ENCODE results near the gene ICAM4.
A peak's percentile ranks its signal among the peaks of the same experiment; 100 is the strongest.

ICAM4 gene

GRCh38 chr19:10305139-10305806 is 18.5 kb downstream of the ICAM4 start:
- Histone ChIP-seq H3K36me3 (ENCODE audit: insufficient read depth, low read length) (peaks cover 3% of the 10 kb centered on the region), H3K4me3 (ENCODE audit: low read length) (no peak overlapping the region), H3K27me3 (ENCODE audit: insufficient read depth, low read length) (no peaks in the 10 kb centered on the region), H3K9me3 (ENCODE audit: low read length) (no peaks in the 10 kb centered on the region), H3K4me1 (ENCODE audit: insufficient read depth, low read length) (no peaks in the 10 kb centered on the region), H2AFZ (ENCODE audit: low read depth, low read length) (no peak overlapping the region)

- H3K4me3 ChIP-seq (ENCODE audit: low read length), result no peak overlapping the region
- no peaks in the 10 kb centered on the region for H3K27me3 ChIP-seq (ENCODE audit: insufficient read depth, low read length)
- H3K4me1 ChIP-seq (ENCODE audit: insufficient read depth, low read length), result no peaks in the 10 kb centered on the region
Observed at GRCh38 chr19:10306327-10306726, 19.6 kb downstream of the ICAM4 start.

GRCh38 chr19:10309423-10309822 is 22.7 kb downstream of the ICAM4 start, which contains the start of gene ZGLP1:
Gene ZGLP1, minus strand, starts transcription at chr19:10309815.
- no peak within 1 kb of the TSS for H2AFZ ChIP-seq (ENCODE audit: low read depth, low read length)

More at GRCh38 chr19:10306327-10306726, 19.6 kb downstream of the ICAM4 start:
- Histone ChIP-seq H3K36me3 (ENCODE audit: insufficient read depth, low read length) (peaks cover 9% of the 10 kb centered on the region), H3K9me3 (ENCODE audit: low read length) (no peaks in the 10 kb centered on the region), H2AFZ (ENCODE audit: low read depth, low read length) (no peak overlapping the region)

GRCh38 chr19:10315335-10316214 is 28.8 kb downstream of the ICAM4 start, which contains the start of gene FDX2:
Gene FDX2, minus strand, starts transcription at chr19:10316015. Its CDS starts 19 bp downstream, at chr19:10315996.
- H2AFZ ChIP-seq (ENCODE audit: low read depth, low read length), result peak within 1 kb of the TSS; percentile 91
- H3K4me3 ChIP-seq (ENCODE audit: low read length), result peak within 1 kb of the TSS; percentile 83
- no peaks in the 10 kb centered on the region for H3K27me3 ChIP-seq (ENCODE audit: insufficient read depth, low read length)
- no peaks in the 10 kb centered on the region for H3K9me3 ChIP-seq (ENCODE audit: low read length)
- peaks cover 10% of the 10 kb centered on the region for H3K4me1 ChIP-seq (ENCODE audit: insufficient read depth, low read length)
- peaks cover 40% of the 10 kb centered on the region for H3K36me3 ChIP-seq (ENCODE audit: insufficient read depth, low read length)

More at GRCh38 chr19:10309423-10309822, 22.7 kb downstream of the ICAM4 start, which contains the start of gene ZGLP1:
- Histone ChIP-seq H3K4me1 (ENCODE audit: insufficient read depth, low read length) (peaks cover under 1% of the 10 kb centered on the region), H3K27me3 (ENCODE audit: insufficient read depth, low read length) (no peaks in the 10 kb centered on the region), H3K9me3 (ENCODE audit: low read length) (no peaks in the 10 kb centered on the region), H3K36me3 (ENCODE audit: insufficient read depth, low read length) (peaks cover 12% of the 10 kb centered on the region), H3K4me3 (ENCODE audit: low read length) (no peak within 1 kb of the TSS)

GRCh38 chr19:10316229-10317044 is 29.7 kb downstream of the ICAM4 start:
- H3K36me3 ChIP-seq (ENCODE audit: insufficient read depth, low read length), result peaks cover 44% of the 10 kb centered on the region

GRCh38 chr19:10317045-10317856 is 30.5 kb downstream of the ICAM4 start:
- Histone ChIP-seq H3K9me3 (ENCODE audit: low read length) (no peaks in the 10 kb centered on the region), H3K27me3 (ENCODE audit: insufficient read depth, low read length) (no peaks in the 10 kb centered on the region), H3K36me3 (ENCODE audit: insufficient read depth, low read length) (peaks cover 52% of the 10 kb centered on the region), H2AFZ (ENCODE audit: low read depth, low read length) (no peak overlapping the region), H3K4me3 (ENCODE audit: low read length) (no peak overlapping the region), H3K4me1 (ENCODE audit: insufficient read depth, low read length) (peaks cover 10% of the 10 kb centered on the region)

More at GRCh38 chr19:10316229-10317044, 29.7 kb downstream of the ICAM4 start:
- peak overlapping the region; percentile 83 for H3K4me3 ChIP-seq (ENCODE audit: low read length)
- no peaks in the 10 kb centered on the region for H3K9me3 ChIP-seq (ENCODE audit: low read length)
- peaks cover 10% of the 10 kb centered on the region for H3K4me1 ChIP-seq (ENCODE audit: insufficient read depth, low read length)
- no peak overlapping the region for H2AFZ ChIP-seq (ENCODE audit: low read depth, low read length)
- no peaks in the 10 kb centered on the region for H3K27me3 ChIP-seq (ENCODE audit: insufficient read depth, low read length)

GRCh38 chr19:10317857-10318462 is 31.2 kb downstream of the ICAM4 start:
- H3K36me3 ChIP-seq (ENCODE audit: insufficient read depth, low read length), result peaks cover 59% of the 10 kb centered on the region
- H3K4me3 ChIP-seq (ENCODE audit: low read length), result no peak overlapping the region
- H3K9me3 ChIP-seq (ENCODE audit: low read length), result no peaks in the 10 kb centered on the region
- H3K4me1 ChIP-seq (ENCODE audit: insufficient read depth, low read length), result peaks cover 10% of the 10 kb centered on the region
- no peaks in the 10 kb centered on the region for H3K27me3 ChIP-seq (ENCODE audit: insufficient read depth, low read length)
- no peak overlapping the region for H2AFZ ChIP-seq (ENCODE audit: low read depth, low read length)

- no peaks in the 10 kb centered on the region for H3K27me3 ChIP-seq (ENCODE audit: insufficient read depth, low read length)
- H3K4me1 ChIP-seq (ENCODE audit: insufficient read depth, low read length), result peaks cover 10% of the 10 kb centered on the region
- H2AFZ ChIP-seq (ENCODE audit: low read depth, low read length), result no peak overlapping the region
- peaks cover 66% of the 10 kb centered on the region for H3K36me3 ChIP-seq (ENCODE audit: insufficient read depth, low read length)
- H3K4me3 ChIP-seq (ENCODE audit: low read length), result no peak overlapping the region
- H3K9me3 ChIP-seq (ENCODE audit: low read length), result no peaks in the 10 kb centered on the region
Observed at GRCh38 chr19:10318807-10319682, 32.3 kb downstream of the ICAM4 start.

GRCh38 chr19:10320602-10321416 is 34.1 kb downstream of the ICAM4 start:
- Histone ChIP-seq H3K9me3 (ENCODE audit: low read length) (no peaks in the 10 kb centered on the region), H3K4me1 (ENCODE audit: insufficient read depth, low read length) (no peaks in the 10 kb centered on the region), H3K36me3 (ENCODE audit: insufficient read depth, low read length) (peaks cover 81% of the 10 kb centered on the region), H2AFZ (ENCODE audit: low read depth, low read length) (no peak overlapping the region), H3K27me3 (ENCODE audit: insufficient read depth, low read length) (no peaks in the 10 kb centered on the region), H3K4me3 (ENCODE audit: low read length) (no peak overlapping the region)

GRCh38 chr19:10321417-10321797 is 34.7 kb downstream of the ICAM4 start:
- Histone ChIP-seq H3K9me3 (ENCODE audit: low read length) (no peaks in the 10 kb centered on the region), H3K36me3 (ENCODE audit: insufficient read depth, low read length) (peaks cover 84% of the 10 kb centered on the region), H2AFZ (ENCODE audit: low read depth, low read length) (no peak overlapping the region), H3K4me1 (ENCODE audit: insufficient read depth, low read length) (no peaks in the 10 kb centered on the region), H3K4me3 (ENCODE audit: low read length) (no peak overlapping the region), H3K27me3 (ENCODE audit: insufficient read depth, low read length) (no peaks in the 10 kb centered on the region)

All from neuron (in vitro differentiated cells).